HG03558 (cell line): ENCODE results near the gene SLC27A5.
"Not testable (repeated sequence)": the region's sequence is repeated elsewhere in the genome, so short reads cannot be mapped to it uniquely, and the experiment has no call there.

Experiments used
- ATAC-seq: cut with Tn5 transposase; IDR thresholded peaks from one replicate; pipeline ENCODE4 v1.9.1; 2021; ENCODE audit warnings: moderate number of reproducible peaks; ENCODE audit not compliant: unreplicated experiment; ENCODE audit errors: extremely low read depth

Gene SLC27A5

DNA sequence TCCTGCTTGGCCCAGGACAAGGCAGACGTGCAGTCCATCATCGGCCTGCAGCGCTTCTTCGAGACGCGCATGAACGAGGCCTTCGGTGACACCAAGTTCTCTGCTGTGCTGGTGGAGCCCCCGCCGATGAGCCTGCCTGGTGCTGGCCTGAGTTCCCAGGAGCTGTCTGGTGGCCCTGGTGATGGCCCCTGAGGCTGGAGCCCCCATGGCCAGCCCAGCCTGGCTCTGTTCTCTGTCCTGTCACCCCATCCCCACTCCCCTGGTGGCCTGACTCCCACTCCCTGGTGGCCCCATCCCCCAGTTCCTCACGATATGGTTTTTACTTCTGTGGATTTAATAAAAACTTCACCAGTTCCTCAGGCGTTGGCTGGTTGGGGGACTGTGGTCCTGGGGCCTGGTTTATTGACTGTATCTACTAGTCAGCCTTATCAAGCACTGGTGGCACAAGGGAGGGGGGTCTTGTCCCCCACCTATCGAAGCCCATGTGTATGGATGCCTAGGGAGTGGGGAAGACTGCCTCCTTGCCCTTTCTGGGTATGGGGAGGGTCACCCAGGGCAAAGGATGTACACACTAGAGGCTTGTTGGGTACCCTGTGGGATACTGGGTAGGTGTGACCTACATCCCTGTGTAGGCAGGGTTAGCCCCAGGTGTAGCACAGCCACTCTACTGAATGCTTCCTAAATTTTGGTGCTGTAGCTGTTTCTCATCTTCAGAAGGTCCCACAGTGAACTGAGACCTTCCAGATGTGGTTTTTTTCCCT, 38.8 kb upstream of the SLC27A5 start:
- no peak for ATAC-seq

DNA sequence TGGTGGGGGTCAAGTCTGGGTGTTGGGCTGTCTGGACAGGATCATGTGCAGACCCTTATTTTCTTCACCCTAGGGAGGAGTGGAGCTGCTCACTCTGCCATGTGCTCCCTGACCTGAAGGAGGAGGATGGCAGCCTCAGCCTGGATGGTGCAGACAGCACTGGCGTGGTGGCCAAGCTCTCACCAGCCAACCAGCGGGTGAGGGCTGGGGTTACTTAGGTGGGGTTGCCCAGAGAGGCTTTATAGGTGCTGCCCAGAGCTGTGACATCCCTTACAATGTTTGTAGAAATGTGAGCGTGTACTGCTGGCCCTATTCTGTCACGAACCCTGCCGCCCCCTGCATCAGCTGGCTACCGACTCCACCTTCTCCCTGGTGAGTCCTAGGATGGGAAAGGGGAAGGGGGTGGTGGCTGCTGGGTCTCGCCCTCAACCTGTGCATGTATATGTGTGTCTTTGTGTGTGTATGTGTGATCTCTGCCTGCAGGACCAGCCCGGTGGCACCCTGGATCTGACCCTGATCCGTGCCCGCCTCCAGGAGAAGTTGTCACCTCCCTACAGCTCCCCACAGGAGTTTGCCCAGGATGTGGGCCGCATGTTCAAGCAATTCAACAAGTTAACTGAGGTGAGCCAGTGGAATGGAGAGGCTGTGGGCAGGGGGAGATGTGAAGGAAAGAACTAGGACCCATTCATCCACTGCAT, 38.0 kb upstream of the SLC27A5 start:
- no peak for ATAC-seq

DNA sequence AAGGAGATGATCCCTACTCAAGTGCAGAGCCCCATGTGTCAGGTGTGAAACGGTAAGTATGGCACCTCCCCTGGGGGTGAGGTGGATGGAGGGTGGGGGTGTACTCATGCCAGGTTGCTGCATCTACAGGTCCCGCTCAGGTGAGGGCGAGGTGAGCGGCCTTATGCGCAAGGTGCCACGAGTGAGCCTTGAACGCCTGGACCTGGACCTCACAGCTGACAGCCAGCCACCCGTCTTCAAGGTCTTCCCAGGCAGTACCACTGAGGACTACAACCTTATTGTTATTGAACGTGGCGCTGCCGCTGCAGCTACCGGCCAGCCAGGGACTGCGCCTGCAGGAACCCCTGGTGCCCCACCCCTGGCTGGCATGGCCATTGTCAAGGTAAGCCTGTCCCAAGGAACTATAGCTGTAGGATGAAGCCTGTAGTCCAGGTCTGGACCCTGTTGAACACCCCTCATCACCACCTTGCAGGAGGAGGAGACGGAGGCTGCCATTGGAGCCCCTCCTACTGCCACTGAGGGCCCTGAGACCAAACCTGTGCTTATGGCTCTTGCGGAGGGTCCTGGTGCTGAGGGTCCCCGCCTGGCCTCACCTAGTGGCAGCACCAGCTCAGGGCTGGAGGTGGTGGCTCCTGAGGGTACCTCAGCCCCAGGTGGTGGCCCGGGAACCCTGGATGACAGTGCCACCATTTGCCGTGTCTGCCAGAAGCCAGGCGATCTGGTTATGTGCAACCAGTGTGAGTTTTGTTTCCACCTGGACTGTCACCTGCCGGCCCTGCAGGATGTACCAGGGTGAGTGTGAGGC, 37.3 kb upstream of the SLC27A5 start:
- ATAC-seq, result no peak

DNA sequence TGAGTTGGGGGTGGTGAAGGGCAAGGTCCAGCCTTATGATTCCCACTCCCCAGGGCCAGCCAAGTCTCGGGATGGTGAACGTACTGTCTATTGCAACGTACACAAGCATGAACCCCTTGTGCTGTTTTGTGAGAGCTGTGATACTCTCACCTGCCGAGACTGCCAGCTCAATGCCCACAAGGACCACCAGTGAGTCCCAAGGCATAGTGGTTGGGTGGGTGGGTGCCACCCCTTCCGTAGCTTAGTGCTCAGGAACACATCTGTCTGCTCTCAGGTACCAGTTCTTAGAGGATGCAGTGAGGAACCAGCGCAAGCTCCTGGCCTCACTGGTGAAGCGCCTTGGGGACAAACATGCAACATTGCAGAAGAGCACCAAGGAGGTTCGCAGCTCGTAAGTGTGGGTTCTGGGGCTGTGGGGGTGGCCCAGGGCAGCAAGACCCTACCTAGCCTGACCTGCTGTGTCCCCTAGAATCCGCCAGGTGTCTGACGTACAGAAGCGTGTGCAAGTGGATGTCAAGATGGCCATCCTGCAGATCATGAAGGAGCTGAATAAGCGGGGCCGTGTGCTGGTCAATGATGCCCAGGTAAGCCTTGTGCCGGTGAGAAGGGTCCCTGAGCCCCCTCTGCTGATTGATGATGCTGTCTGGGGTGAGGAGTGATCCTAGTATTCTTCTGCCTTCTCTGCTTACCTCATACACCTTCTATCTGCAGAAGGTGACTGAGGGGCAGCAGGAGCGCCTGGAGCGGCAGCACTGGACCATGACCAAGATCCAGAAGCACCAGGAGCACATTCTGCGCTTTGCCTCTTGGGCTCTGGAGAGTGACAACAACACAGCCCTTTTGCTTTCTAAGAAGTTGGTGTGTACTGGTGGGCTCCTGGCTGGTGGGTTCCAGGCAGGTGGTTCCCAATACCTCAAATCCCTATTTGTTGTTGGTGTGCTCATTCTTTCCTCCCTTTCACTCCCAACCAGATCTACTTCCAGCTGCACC, 35.8 kb upstream of the SLC27A5 start:
- no peak for ATAC-seq

DNA sequence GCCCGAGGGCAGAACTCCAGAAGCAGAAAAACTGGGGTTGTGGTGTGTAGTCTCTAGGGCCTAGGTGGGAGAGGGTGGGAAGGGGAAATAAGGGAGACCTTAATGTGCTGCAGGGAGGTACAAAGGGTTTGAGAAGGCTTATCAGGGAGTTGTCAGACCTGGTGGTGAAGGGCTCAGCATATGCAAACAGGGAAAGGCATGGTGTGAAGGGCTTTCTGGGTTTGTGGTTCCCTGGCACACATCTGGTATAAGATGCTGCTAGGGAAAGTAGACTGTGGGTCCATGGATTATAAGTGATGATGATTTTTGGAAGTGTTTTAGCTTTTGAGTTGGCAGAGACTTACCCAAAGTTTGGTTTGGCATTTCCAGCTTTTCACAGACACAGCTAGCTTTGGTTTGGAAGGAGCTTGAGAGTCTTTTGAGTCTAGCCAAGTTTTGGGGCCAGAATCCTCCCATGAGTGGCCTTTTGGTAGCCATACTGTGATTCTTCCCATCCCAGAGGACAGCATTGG, 34.3 kb upstream of the SLC27A5 start:
- ATAC-seq, result no peak

DNA sequence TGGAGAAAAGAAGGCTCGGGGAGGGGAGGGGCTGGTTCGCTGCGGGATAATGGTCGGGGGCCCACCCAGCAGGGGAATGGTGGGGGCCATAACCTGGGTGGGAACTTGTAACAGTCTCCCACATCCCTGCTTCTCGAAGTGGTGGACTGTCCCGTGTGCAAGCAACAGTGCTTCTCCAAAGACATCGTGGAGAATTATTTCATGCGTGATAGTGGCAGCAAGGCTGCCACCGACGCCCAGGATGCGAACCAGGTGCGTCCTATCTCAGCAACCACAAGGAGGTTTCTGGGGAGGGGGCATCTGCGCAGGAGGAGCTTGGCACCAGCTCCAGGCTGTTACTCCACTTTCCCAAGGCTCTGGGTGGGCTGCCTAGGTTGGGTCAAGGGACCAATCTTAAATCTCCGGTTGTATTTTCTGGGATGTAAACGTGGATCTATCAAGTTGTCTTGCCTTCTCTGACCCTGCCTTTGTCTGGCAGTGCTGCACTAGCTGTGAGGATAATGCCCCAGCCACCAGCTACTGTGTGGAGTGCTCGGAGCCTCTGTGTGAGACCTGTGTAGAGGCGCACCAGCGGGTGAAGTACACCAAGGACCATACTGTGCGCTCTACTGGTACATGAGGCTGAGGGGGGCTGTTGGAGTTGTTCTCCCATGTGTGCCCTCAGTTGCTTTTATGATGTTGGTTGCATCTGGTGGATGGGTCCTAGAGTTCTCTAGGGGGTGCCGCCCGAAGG, 33.7 kb upstream of the SLC27A5 start:
- ATAC-seq, result no peak

DNA sequence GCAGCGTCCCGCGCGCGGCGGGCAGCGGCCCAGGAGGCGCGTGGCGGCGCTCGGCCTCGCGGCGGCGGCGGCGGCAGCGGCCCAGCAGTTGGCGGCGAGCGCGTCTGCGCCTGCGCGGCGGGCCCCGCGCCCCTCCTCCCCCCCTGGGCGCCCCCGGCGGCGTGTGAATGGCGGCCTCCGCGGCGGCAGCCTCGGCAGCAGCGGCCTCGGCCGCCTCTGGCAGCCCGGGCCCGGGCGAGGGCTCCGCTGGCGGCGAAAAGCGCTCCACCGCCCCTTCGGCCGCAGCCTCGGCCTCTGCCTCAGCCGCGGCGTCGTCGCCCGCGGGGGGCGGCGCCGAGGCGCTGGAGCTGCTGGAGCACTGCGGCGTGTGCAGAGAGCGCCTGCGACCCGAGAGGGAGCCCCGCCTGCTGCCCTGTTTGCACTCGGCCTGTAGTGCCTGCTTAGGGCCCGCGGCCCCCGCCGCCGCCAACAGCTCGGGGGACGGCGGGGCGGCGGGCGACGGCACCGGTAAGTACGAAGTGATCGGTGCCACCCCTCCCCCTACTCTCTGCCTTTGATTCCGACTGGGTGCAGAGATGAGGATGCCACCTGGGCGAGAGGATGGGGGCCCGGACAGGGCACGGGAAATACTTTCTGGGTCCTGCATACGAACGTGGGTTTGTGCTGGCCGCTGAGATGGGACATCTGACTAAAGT, 32.9 kb upstream of the SLC27A5 start:
- peak; percentile 34 for ATAC-seq

DNA sequence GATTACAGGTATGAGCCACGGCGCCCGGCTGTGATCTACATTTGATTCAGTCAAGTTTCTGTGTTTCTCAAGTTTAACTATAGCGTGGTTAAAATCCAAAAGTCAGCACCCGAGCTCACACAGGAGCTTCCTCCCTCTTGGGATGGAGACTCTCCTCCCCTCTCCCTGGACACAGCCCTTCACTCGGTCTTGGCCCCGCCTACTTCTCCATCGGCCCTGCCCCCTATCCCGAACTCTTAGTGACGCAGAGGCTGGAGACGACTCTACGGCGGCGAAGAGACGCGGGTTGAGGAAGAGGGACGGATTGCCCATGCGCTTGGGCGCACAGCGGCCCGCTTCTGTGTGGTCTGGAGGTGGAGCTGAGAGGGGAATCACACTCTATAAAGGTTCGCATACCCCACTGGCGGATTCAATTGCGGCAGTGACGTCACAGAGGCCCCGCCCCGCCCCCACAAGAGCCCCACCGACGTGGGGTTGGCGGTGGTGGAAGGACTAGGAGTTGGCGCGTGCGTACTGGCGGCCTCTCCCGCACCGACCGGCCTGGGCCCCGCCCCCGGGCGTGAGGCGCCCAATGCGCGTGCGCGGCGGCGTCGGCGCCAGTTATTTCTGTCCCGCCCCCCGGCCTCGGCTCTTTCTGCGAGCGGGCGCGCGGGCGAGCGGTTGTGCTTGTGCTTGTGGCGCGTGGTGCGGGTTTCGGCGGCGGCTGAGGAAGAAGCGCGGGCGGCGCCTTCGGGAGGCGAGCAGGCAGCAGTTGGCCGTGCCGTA, 32.2 kb upstream of the SLC27A5 start, which contains the start of gene TRIM28:
TSS of gene TRIM28 (plus strand) at position 239 of the 765 bp plus-strand sequence. CDS start 694 bp downstream, outside the sequence.
- ATAC-seq, result peak; percentile 43

DNA sequence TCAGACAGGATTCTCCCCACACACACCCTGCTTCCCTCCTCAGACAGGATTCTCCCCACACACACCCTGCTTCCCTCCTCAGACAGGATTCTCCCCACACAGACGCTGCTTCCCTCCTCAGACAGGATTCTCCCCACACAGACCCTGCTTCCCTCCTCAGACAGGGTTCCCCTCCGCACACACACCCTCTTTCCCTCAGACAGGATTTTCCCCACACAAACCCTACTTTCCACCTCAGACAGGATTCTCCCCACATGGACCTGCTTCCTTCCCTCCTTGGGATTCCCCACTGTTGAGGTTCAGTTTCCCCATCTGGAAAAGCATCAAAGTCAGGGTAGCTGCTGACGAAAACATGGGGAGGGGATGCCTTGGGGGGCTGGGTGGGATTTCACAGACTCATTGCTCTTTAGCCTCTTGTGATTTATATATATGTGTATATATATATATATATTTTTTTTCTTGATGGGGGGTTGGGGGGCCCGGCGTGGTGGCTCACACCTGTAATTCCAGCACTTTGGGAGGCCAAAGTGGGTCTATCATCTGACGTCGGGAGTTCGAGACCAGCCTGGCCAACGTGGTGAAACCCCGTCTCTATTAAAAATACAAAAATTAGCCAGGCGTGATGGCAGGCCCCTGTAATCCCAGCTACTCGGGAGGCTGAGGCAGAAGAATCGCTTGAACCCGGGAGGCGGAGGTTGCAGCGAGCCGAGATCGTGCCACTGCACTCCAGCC, 31.0 kb upstream of the SLC27A5 start:
- not testable (repeated sequence) for ATAC-seq

DNA sequence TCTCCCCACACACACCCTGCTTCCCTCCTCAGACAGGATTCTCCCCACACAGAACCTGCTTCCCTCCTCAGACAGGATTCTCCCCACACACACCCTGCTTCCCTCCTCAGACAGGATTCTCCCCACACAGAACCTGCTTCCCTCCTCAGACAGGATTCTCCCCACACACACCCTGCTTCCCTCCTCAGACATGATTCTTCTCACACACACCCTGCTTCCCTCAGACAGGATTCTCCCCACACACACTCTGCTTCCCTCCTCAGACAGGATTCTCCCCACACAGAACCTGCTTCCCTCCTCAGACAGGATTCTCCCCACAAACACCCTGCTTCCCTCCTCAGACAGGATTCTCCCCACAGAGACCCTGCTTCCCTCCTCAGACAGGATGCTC, 27.4 kb upstream of the SLC27A5 start:
- not testable (repeated sequence) for ATAC-seq

DNA sequence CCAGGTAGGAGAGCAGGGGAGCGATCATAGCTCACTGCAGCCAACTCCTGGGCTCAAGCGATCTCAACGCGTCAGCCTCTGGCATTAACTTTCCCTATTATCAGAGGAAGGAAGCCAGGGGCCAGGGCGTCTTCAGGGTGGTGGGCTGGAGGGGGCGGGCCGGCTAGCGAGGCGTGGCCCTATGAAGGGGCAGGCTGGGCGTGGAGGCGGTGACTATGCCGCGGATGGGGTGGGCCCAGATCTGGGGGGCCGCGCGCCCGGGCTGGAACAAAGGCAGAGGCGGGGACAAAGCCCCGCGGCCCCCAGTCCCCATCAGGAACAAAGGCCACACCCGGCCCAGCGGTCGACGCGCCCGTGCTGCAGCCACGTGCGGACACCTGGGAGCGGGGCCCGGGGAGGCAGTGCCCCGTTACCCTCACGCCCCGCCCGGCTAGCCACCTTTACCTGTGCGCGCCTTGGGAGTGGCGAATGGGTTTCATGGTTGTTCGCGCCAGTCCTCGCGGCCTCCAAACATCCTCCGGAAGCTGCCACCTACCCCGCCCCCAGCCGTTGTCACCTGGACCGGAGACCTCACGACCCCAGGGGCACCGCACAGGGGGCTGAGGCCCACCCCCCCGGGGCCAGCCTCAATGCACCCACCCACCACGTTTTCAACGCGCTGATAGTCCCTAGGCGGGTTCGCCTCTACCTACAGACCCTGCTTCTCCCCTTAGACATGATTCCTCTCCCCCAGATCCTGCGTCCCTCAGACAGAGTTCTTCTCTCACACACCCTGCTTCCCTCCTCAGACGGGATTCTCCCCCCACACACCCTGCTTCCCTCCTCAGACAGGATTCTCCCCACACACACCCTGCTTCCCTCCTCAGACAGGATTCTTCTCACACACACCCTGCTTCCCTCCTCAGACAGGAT, 26.7 kb upstream of the SLC27A5 start:
- ATAC-seq, result no peak

DNA sequence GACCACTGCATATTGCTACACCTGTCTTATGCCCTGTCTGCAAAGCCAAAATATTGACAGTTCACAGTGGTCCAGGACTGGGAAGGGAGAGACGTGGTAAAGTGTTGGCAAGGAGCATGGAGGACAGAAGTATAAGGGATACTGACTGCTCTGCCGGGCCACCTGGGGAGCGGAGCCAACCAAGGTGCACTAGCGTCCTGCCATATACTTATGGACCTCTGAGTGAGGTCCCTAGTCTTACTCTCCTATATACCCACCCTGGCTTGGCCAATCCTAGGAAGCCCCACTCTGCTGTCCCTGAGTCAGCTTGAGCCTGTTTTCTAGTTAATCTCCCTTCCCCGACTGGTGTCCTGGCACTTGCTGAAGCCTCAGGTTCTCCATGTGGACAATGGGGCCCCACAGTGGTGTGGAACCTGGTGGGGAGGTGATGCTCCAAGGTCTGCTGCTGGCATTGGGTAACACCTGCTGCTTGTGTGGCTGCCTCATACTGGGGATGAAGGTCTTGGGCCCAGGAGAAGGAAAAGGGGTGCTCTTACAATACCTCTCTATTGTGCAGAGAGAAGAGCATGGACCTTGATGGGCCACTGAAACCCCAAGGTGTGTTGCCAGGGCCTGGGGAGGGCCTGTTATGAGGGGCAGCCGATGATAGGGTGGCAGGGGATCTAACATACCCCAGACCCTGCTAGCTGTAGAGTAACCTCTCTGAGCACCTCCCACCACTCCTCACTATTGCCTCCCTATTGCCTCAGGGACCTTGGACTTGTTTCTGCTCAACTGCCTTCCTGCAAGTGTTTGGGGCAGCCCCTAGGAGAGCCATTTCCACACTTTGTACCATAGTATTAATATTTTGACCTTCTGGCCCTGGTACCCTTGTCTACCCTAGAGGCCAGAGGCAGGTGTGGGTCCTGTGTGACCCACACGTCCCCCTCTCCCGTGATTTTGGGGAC, 25.3 kb upstream of the SLC27A5 start:
- no peak for ATAC-seq

DNA sequence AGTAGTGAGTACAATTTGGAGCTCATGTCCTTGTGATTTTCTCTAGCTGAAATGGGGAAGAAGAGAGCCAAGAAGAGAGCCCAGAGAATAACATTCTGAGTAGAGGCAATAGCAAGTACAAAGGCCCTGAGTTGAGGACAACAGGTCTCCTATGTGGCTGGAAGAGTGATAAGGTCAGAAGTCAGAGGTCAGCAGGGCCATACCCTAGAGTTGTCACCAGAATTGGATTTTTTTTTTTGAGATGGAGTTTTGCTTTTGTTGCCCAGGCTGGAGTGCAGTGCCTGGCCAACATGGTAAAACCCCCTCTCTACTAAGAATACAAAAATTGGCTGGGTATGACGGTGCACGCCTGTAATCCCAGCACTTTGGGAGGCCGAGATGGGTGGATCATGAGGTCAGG, 24.1 kb upstream of the SLC27A5 start:
- no peak for ATAC-seq

DNA sequence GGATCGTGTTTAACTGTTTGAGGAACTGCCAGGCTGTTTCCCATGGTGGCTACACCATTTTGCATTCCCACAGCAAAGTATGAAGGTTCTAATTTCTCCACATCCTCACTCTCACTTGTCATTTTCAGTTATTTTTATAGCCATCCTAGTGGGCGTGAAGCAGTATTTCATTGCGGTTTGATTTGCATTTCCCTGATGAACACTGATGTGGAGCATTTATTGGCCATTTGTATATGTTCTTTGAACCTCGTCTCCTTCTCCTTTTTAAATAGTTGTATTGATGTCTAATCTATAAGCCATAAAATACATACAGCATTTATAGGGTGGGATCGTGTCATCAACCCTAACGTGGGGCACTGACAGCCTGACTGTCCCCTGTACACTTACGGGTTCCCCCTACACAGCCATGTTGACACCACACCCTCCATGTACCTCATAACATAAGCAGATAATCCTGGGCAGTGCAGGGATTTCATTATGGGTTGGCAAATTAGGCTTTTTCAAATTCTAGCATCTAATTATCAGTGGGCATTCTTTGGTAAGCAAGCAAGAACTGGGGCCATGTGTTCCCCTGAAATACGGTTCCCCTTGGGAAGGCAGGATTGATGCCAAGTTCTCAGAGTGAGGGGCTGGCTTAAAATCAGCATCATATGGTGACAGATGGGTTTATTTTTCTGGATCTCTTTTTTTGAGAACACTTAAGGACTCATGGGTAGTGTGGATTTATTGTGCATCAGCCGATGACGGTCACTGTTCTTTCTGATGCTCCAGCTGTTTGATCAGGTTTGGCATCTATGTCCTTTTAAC, 19.4 kb upstream of the SLC27A5 start:
- ATAC-seq, result no peak
